ENCODE measurements around the gene MYRIP. TPM values are rescaled to one million over a fixed set of nuclear protein-coding genes. Genes with fewer than 3 reads are reported as not detected.

The MYRIP gene
- polyA plus RNA-seq, 3 donors, result not detected

- no peak overlapping the region for H3K9ac ChIP-seq (ENCODE audit: insufficient read depth, low read length, poor library complexity, severe bottlenecking)
- Mint-ChIP-seq H3K27ac (no peak overlapping the region), H3K27me3 (ENCODE audit: low read depth in 3 of 3) (peaks cover 0 to 1% (median 0%) of the 10 kb centered on the region in 3 donors), H3K36me3 (no peaks in the 10 kb centered on the region), H3K9me3 (peaks cover 0 to 3% (median 0%) of the 10 kb centered on the region in 7 donors), H3K4me3 (no peak overlapping the region), H3K4me1 (no peaks in the 10 kb centered on the region)
- H4K20me1 ChIP-seq (ENCODE audit: insufficient read depth, low read length), result no peaks in the 10 kb centered on the region
- no peak for DNase-seq
- WGBS (ENCODE audit: insufficient coverage), result 90% methylated on average over 2 of the region's 3 CpGs
- no peaks in the 10 kb centered on the region for H3K9me3 ChIP-seq (replicated peaks in 1 of 2; ENCODE audit: control insufficient read depth in 1 of 2, insufficient read depth in 1 of 2, low read length in 2 of 2)
- H3K79me2 ChIP-seq (ENCODE audit: insufficient read depth, low read length), result no peaks in the 10 kb centered on the region
- intact Hi-C loops (cut with micrococcal nuclease), result loop anchor here (2.0 kb wide), 2 partner anchors 122 to 124 kb away; no protein-coding TSS in a partner anchor
- no peak overlapping the region for H3K27ac ChIP-seq (ENCODE audit: low read depth in 1 of 2, low read length in 2 of 2)
- H3K4me1 ChIP-seq (ENCODE audit: control insufficient read depth in 1 of 2, insufficient read depth in 2 of 2, low read length in 2 of 2), result no peaks in the 10 kb centered on the region
- no peak for TF ChIP-seq CTCF (IDR thresholded peaks at IDR 0.05)
- no peak overlapping the region for H3K4me2 ChIP-seq (replicated peaks; ENCODE audit: extremely low read depth, low read length, poor library complexity, severe bottlenecking)
- no peak overlapping the region for H2AFZ ChIP-seq (ENCODE audit: insufficient read depth, low read depth, low read length, poor library complexity, severe bottlenecking)
- H3K36me3 ChIP-seq (replicated peaks in 1 of 2; ENCODE audit: control insufficient read depth in 1 of 2, insufficient read depth in 2 of 2, low read length in 2 of 2), result no peaks in the 10 kb centered on the region
- H3K27me3 ChIP-seq (ENCODE audit: control insufficient read depth in 2 of 2, insufficient read depth in 2 of 2, low read length in 2 of 2), result no peaks in the 10 kb centered on the region
- H3K4me3 ChIP-seq (replicated peaks in 1 of 3; ENCODE audit: low read depth in 2 of 3, low read length in 3 of 3), result no peak overlapping the region
These were observed 383.2 kb downstream of the MYRIP start for GRCh38 chr3:40192628-40193027.

- Histone ChIP-seq H3K36me3 (replicated peaks in 1 of 2; ENCODE audit: control insufficient read depth in 1 of 2, insufficient read depth in 2 of 2, low read length in 2 of 2) (no peaks in the 10 kb centered on the region), H3K9ac (ENCODE audit: insufficient read depth, low read length, poor library complexity, severe bottlenecking) (no peak overlapping the region), H2AFZ (ENCODE audit: insufficient read depth, low read depth, low read length, poor library complexity, severe bottlenecking) (no peak overlapping the region), H3K27ac (ENCODE audit: low read depth in 1 of 2, low read length in 2 of 2) (no peak overlapping the region), H3K4me1 (ENCODE audit: control insufficient read depth in 1 of 2, insufficient read depth in 2 of 2, low read length in 2 of 2) (no peaks in the 10 kb centered on the region), H4K20me1 (ENCODE audit: insufficient read depth, low read length) (no peaks in the 10 kb centered on the region), H3K4me3 (replicated peaks in 1 of 3; ENCODE audit: low read depth in 2 of 3, low read length in 3 of 3) (no peak overlapping the region), H3K79me2 (ENCODE audit: insufficient read depth, low read length) (no peaks in the 10 kb centered on the region), H3K4me2 (replicated peaks; ENCODE audit: extremely low read depth, low read length, poor library complexity, severe bottlenecking) (no peak overlapping the region), H3K9me3 (replicated peaks in 1 of 2; ENCODE audit: control insufficient read depth in 1 of 2, insufficient read depth in 1 of 2, low read length in 2 of 2) (no peaks in the 10 kb centered on the region), H3K27me3 (ENCODE audit: control insufficient read depth in 2 of 2, insufficient read depth in 2 of 2, low read length in 2 of 2) (no peaks in the 10 kb centered on the region)
- no peak for DNase-seq
- H3K36me3 Mint-ChIP-seq, result no peaks in the 10 kb centered on the region
- TF ChIP-seq CTCF (IDR thresholded peaks at IDR 0.05), result no peak
- intact Hi-C loops (cut with micrococcal nuclease), result no loop called here
- no peaks in the 10 kb centered on the region for H3K4me1 Mint-ChIP-seq
- H3K27ac Mint-ChIP-seq, result no peak overlapping the region
- no peak overlapping the region for H3K4me3 Mint-ChIP-seq
- 98% methylated on average over 5 of the region's 9 CpGs for WGBS (ENCODE audit: insufficient coverage)
- H3K27me3 Mint-ChIP-seq (ENCODE audit: low read depth in 3 of 3), result peaks cover 0 to 1% (median 0%) of the 10 kb centered on the region in 3 donors
- peaks cover 0 to 3% (median 0%) of the 10 kb centered on the region in 7 donors for H3K9me3 Mint-ChIP-seq
These were observed 387.6 kb downstream of the MYRIP start for GRCh38 chr3:40196966-40197365.
